ENCODE data around the gene FBRSL1.

GRCh38 chr12:132530447-132530846 lies 40.5 kb downstream of the FBRSL1 start:
- TF ChIP-seq CTCF (IDR thresholded peaks at IDR 0.05) (no peak), POLR2AphosphoS5 (IDR thresholded peaks at IDR 0.05) (no peak), POLR2A (IDR thresholded peaks at IDR 0.05) (no peak), EP300 (IDR thresholded peaks at IDR 0.05; ENCODE audit: low read depth) (no peak)

All from transverse colon (tissue), 4 donors.